SH-SY5Y (cell line): Measurements from ENCODE around the gene ZNF212.

ENCODE experiments used
- GATA2 ChIP-seq: IDR thresholded peaks from 2 replicates; pipeline ENCODE4 v1.6.1; 2011; ENCODE audit warnings: mild to moderate bottlenecking, low read depth, low read length
- GATA3 ChIP-seq: IDR thresholded peaks from 2 replicates; pipeline ENCODE4 v1.6.1; 2011; ENCODE audit warnings: low read depth, mild to moderate bottlenecking, low read length, moderate library complexity

GRCh38 chr7:149292462-149292823 lies 53.0 kb downstream of the ZNF212 start:
- TF ChIP-seq GATA3 (no peak), GATA2 (no peak)
